H4 (cell line): ENCODE results near the gene CA5B. TPM values are rescaled to one million over a fixed set of nuclear protein-coding genes. Genes with fewer than 3 reads are reported as not detected.
"Not testable (repeated sequence)": the region's sequence is repeated elsewhere in the genome, so short reads cannot be mapped to it uniquely, and the experiment has no call there.

ENCODE experiments used
- DNase-seq: peaks from one replicate; pipeline ENCODE4 v3.0.0-alpha.2; 2015; ENCODE audit warnings: low spot score
- total RNA-seq: library from RNA; depleted of rRNA; stranded (reverse); fragments of >200 nt; shearing (Covaris generic); gene quantifications from 2 replicates; pipeline ENCODE4 v1.2.3, GENCODE V29; 2014; rRNA removed

The CA5B gene
- total RNA-seq = 4.5 and 6.0 TPM in 2 replicates

DNA sequence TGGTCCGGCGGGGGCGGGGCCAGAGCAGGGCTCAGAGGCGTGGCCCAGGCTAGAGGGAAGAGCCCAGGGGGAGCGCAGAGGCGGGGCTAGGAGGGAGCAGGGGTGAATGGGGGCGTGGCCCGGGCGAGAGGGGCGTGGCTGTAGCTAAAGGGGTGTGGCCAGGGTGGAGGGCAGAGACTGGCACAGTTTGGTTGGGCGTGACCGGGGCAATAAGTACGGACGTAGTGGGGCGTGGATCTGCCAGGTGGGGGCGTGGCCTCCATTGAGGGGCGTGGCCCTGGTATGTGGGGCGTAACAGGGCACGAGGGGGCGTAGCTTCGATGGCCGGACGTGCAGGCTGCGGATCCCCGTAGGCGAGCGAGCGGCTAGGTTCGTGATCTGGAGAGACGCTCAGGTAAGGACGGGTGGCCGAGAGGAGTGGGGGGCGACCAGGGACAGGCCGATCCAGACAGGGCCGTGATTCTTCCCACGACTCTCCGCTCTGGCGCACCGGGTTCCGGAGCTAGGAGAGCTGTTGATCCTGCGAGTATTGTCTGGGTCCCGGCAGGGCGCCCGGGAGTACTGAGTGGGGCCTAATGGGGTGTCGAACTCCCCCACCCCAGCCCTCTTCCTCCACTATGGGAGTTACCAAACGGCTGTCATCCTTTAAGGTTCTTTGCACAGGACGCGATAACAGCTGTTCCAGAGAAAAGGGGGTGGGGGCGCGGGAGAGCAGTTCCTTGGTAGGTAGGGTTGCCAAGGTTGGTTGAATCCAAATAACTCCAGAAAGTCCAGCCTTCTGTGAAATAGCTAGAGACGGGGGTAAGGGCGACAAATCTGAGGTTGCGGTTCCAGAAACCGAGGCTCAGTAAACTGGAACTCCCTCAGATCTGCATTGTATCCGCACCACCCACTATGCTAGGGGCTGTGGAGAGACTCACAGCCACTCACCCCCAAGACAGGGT lies at the start of gene CA5B:
Gene CA5B, plus strand, starts transcription at position 312 of the 944 bp plus-strand sequence. CDS start 11,754 bp downstream, outside the sequence.
- peak; percentile 86 for DNase-seq

DNA sequence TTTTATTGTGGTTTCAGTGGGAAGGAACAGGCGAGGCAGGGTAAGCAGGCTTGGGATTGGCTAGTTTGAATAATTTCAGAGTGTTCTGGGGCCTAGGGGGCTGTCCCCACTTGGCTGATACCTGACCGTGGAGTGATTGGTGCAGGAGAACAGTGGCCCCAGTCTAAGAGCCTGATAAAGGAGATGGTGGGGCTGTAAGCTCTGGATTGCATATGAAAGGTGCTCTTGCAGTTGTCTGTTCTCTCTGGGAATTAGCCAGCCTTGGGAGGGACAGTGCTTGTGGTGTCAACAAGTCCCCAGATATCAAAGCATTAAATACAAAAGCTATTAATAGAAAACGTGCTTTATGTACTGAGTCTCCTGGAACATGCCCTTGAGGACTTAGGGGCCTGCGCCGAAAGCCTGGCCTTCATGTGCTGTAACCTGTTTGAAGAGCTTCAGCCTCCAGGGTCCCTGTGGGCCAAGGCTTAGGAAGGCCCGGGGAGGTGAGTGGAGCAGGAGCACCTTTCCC lies 43.1 kb upstream of the CA5B start:
- DNase-seq = no peak

DNA sequence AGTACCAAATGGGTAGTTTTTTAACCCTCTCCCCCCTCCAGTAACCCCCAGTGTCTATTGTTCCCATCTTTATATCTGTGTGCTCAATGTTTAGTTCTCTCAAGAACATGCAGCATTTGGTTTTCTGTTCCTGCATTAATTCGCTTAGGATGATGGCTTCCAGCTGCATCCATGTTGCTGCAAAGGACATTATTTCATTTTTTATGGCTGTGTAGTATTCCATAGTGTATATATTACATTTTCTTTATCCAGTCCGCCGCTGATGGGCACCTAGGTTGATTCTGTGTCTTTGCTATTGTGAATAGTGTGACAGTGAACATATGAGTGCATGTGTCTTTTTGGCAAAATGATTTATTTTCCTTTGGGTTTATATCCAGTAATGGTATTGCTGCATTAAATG lies 41.6 kb upstream of the CA5B start:
- no peak for DNase-seq

DNA sequence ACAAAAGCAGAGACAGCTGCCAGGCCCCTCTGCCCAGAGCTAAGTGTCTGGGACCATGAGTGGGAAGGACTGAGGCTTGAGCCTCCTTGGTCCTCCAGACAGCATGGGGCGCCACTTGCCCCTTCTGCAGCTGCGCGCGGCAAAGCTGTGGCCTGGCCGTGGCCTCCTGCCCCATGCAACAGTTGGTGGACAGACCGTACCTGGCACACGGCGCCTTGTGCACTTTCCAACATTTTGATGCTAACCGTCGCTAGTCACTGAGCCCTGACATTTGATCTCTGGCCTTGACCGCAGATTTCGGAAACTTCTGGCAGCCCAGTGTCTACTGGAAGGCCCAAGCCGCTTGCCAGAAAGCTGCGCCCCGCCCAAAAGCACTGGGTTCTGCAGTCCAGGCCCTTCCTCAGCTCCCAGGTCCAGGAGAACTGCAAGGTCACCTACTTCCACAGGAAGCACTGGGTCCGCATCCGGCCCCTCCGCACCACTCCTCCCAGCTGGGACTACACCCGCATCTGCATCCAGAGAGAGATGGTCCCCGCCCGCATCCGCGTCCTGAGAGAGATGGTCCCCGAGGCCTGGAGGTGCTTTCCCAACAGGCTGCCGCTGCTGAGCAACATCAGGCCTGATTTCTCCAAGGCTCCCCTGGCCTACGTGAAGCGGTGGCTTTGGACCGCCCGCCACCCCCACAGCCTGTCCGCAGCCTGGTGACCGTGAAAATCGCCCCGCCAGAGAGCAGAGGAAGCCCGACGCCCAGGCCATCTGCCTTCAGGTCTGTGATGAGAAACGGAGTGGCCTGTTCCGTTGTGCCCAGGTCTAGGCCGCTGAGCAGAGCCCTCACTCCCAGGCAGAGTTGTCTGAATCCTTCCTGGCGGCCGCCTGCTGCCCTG lies 35.3 kb upstream of the CA5B start:
- DNase-seq = no peak

GRCh38 chrX:15703809-15704208 lies 34.3 kb upstream of the CA5B start:
- not testable (repeated sequence) for DNase-seq

GRCh38 chrX:15704273-15704672 lies 33.8 kb upstream of the CA5B start:
- DNase-seq = not testable (repeated sequence)

DNA sequence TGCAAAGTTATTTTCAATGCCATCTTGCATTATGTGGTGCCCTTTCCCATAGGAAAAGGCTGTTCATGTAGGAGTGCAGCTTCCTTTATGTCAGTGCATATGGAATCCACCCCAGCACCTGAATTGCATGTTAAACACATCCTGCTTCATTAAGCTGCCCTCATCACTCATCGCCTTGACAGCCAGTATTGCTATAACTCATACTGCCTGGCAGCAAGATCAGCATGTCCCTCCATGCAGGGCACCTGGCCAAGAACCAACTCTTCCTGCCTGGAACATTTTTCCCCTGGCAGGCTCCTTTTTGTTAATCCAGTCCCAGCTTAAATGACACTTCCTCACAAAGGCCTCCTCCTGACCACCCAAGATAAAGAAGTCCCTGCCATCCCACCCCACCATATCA lies 23.5 kb upstream of the CA5B start:
- DNase-seq = no peak

- no peak for DNase-seq
These were observed 19.6 kb upstream of the CA5B start for GRCh38 chrX:15718283-15718970.

DNA sequence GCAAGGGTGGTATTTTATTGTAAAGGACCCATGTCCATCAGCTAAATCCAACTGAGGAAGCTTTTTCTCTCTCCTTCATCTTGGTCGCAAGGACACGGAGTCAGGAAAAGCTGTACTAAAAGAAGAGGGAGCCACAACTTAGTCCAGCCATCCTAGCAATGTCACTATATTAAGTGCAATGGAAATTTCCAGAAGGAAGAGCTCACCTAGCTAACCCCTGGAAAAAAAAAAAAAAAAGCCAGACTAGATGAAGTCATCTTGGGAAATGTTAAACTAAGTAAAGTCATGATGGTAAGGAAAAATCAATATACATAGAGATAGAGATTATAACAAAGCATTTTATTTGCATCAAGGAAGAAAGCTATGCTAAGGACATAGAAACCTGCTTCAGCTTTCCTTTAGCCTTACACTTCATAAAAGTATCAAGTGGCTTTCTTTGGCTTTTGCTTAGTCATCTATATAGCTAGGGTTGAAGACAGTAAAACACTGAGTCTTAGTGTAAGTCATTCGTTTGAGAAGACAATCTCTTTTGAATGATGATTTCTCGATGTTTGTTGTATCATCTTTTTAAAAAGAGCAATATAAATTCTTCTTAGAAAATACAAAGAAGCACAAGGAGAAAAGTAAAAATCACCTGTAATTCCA lies 18.6 kb upstream of the CA5B start:
- DNase-seq = no peak

DNA sequence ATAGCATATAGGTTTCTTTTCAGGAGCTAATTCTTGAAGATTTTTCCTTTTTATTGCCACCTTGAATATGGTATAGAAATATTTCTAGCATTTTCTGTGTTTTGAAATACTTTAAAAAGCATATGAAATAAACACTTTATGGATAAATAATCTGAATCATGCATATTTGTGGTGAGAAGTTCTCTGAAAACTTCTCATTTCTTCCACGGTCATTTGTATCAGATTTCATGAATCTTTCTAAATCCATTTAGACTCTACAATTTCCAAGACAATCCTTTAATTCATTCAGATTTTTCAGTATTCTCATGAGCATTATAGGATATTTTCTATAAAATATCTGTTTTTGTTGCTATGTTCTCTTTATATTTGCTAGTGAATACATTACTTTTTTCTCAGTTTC lies 16.2 kb upstream of the CA5B start:
- DNase-seq = no peak

GRCh38 chrX:15723887-15724517 lies 14.1 kb upstream of the CA5B start:
- DNase-seq = no peak

DNA sequence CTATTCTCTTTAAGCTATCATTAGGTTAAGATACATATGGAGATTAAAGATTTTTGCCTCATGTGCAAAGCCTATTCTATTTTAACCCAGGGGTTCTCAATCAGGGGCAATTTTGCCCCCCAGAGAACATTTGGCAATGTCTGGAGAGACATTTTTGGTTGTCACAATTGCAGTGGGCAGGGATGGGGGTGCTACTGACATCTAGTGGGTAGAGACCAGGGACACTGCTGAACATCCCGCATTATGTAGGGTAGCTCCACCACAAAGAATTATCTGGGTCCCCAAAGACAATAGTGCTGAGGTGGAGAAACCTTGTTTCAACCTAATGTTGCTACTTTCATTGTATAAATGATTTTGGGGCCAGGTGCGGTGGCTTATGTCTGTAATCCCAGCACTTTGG lies 13.2 kb upstream of the CA5B start:
- DNase-seq = no peak

DNA sequence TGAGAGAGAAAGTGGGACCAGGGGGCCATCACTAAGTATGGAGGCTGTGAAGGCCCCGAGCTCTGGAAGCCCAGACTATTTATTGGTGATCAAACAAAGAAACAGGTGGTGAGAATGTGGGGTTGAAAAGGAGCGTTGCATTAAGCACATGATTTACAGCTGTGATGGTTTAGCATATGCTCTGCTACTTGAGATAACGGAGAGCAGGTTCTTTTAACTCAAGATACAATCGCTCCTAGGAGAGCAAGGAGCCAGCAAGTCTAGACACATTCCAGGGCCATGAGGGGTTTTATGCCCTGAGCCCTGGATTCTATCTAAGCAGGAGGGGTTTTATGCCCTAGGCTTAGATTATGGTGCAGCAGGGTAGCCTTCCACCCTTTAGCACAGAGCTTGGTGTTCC lies 6.7 kb upstream of the CA5B start:
- not testable (repeated sequence) for DNase-seq

- DNase-seq = no peak
These were observed 696 bp upstream of the CA5B start for GRCh38 chrX:15737190-15737958.

DNA sequence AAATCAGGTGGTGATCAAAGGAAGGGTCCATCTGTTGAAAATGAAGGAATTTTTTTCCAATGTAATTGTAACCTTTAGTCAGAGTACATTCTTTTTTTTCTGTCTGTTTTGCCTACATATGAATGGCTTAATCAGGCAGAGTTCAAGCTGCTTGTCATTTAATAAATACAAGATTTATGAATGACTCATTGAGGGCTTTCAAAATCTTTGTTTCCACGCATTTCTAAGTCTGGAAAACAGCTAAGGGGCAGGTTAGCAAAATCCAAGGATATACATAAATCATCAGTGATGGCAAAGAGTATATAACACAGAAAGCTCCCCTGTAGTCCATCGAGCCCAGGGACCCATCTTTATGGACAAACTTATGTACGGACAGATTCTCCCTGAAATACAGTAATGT lies 1.8 kb downstream of the CA5B start:
- DNase-seq = no peak

DNA sequence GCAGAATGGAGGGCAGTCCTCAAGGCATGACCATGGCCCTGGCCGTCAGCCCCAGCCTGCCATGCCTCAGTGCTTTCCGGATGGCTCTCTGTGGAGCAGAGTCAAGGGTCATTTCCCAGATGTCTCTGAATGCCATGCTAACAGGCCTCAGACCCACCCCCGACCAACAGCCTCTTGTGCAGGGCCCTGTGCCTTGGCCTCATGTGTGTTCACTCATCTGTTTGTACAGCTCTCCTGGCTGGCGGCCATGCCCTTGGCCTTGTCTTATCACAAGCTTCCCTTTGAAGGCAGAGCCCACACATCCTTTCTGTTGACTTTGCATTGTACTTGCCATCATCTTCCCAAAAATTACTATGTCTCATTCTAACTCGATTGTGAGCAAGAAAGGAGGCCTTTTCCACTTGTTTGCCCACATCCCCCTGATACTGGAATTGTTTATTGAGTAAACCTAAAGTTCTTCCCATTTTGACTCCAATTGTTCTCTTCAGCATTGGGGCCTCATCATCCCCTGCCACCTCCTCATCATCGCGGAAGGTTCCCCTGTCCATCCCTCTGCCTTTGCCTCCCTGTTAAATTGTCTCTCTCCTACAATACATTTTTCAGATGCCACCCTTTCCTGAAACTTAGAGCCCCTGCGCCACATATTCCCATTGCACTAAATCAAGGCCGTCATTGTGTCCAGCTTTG lies 6.3 kb downstream of the CA5B start:
- DNase-seq = no peak

DNA sequence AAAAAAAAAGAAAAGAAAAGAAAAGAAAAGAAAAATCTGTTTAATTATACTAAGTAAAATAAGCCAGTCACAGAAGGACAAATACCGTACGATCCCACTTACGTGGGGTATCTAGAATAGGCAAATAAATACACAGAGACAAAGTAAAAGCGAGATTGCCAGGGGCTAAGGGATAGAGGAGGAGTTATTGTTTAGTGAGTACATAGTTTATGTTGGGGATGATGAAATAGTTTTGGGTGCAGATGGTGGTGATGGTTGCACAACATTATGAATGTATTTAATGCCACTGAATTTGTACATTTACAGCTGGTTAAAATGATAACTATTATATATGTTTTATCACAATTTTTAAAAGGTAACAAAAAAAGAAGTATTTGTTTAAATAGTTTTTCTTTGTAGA lies 7.1 kb downstream of the CA5B start:
- DNase-seq = peak; percentile 33

DNA sequence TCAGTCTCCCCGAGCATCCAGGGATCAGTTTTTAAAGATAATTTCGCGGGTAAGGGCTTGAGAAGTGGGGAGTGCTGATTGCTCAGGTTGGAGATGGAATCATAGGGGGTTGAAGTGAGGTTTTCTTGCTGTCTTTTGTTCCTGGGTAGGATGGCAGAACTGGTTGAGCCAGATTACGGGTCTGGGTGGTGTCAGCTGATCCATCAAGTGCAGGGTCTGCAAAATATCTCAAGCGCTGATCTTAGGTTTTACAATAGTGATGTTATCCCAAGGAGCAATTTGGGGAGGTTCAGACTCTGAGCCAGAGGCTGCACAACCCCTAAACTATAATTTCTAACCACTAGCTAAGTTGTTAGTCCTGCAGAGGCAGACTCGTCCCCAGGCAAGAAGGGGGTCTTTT lies 8.6 kb downstream of the CA5B start:
- not testable (repeated sequence) for DNase-seq

DNA sequence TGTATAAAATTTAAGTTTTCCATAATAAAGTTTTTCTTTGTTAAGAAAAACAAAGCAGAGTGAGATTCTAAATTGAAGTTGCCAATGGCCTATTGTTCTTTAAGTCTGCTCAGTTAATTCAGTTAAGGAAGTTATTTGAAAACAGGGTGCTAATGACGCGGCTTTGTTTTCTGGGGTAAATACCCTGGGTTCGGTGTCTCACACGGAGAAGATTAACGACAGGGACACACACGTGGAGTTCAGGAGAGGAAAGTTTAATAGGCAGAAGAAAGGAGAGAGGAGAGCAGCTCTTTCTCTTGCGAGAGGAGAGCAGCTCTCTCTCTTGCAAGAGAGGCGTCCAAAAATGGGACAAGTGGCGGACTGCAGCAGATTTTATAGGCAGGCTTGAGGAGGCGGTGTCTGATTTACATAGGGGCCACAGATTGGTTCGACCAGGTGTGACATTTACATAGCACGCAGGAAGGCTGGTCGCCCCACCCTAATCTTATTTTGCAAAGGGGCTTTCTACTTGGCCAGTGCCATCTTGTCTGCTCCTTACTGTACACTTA lies 9.6 kb downstream of the CA5B start:
- no peak for DNase-seq
